ENCODE data around the gene SUPV3L1.

GRCh38 chr10:69220507-69220906, 40.5 kb downstream of the SUPV3L1 start:
- TF ChIP-seq CTCF (optimal IDR thresholded peaks at IDR 0.05 in 1 of 3, IDR thresholded peaks at IDR 0.05 in 1 of 3, conservative IDR thresholded peaks at IDR 0.05 in 1 of 3; ENCODE audit: extremely low read depth in 1 of 3, insufficient read depth in 2 of 3, low read length in 3 of 3) (no peak), EZH2 (IDR thresholded peaks at IDR 0.05; ENCODE audit: low read length) (no peak)

Data from keratinocyte (primary cell).